OCI-LY1 (cell line): ENCODE data around the gene PRDM15.

Experiments used
- H2AFZ ChIP-seq: fragments of 200-600 bp; sonication (generic), shearing (Covaris generic); 2 replicates; pipeline ENCODE4 v1.6.0; 2014; ENCODE audit warnings: antibody characterized with exemption, mild to moderate bottlenecking, low read length
- H3F3A ChIP-seq: fragments of 200-600 bp; sonication (generic), shearing (Covaris generic); 2 replicates; pipeline ENCODE4 v1.6.0; 2014; ENCODE audit warnings: mild to moderate bottlenecking, antibody characterized with exemption, low read length, moderate library complexity; ENCODE audit not compliant: insufficient read depth
- H3K27ac ChIP-seq: fragments of 200-600 bp; sonication (generic); 2 replicates; pipeline ENCODE4 v1.5.1; 2014; ENCODE audit warnings: low read length, mixed run types, mild to moderate bottlenecking, low read depth; ENCODE audit not compliant: poor library complexity, severe bottlenecking
- H3K27me3 ChIP-seq: fragments of 200-600 bp; sonication (generic); 2 replicates; pipeline ENCODE4 v1.6.0; 2014; ENCODE audit warnings: antibody characterized with exemption, mild to moderate bottlenecking, low read length, moderate library complexity; ENCODE audit not compliant: insufficient read depth
- H3K36me3 ChIP-seq: fragments of 200-600 bp; sonication (generic); 2 replicates; pipeline ENCODE4 v1.6.1; 2014; ENCODE audit warnings: mild to moderate bottlenecking, antibody characterized with exemption, low read length, moderate library complexity, mixed read lengths; ENCODE audit not compliant: insufficient read depth
- H3K4me1 ChIP-seq: fragments of 200-600 bp; sonication (generic); 2 replicates; pipeline ENCODE4 v1.5.1; 2014; ENCODE audit warnings: mild to moderate bottlenecking, low read length, moderate library complexity; ENCODE audit not compliant: insufficient read depth, severe bottlenecking
- H3K4me2 ChIP-seq: fragments of 200-600 bp; sonication (generic), shearing (Covaris generic); 2 replicates; pipeline ENCODE4 v1.6.1; 2014; ENCODE audit warnings: low read length
- H3K4me3 ChIP-seq: fragments of 200-600 bp; sonication (generic); 2 replicates; pipeline ENCODE4 v1.5.1; 2014; ENCODE audit warnings: low read length, low read depth, mild to moderate bottlenecking, mixed read lengths; ENCODE audit not compliant: poor library complexity, severe bottlenecking
- H3K79me2 ChIP-seq: fragments of 200-600 bp; shearing (Covaris generic); 2 replicates; pipeline ENCODE4 v1.6.1; 2016; ENCODE audit warnings: mixed run types, low read length, mixed read lengths; ENCODE audit not compliant: insufficient read depth
- H3K9ac ChIP-seq: fragments of 200-600 bp; sonication (generic), shearing (Covaris generic); 2 replicates; pipeline ENCODE4 v1.6.1; 2014; ENCODE audit warnings: mild to moderate bottlenecking, low read length, mixed read lengths
- H3K9me2 ChIP-seq: fragments of 200-600 bp; sonication (generic), shearing (Covaris generic); 2 replicates; pipeline ENCODE4 v1.6.1; 2014; ENCODE audit warnings: low read depth, mild to moderate bottlenecking, low read length, mixed read lengths
- H3K9me3 ChIP-seq: fragments of 200-600 bp; shearing (Covaris generic); 2 replicates; pipeline ENCODE4 v1.6.1; 2014; ENCODE audit warnings: low read length, mixed read lengths
- H4K20me1 ChIP-seq: fragments of 200-600 bp; sonication (generic), shearing (Covaris generic); 2 replicates; pipeline ENCODE4 v1.6.0; 2016; ENCODE audit warnings: mild to moderate bottlenecking, low read length; ENCODE audit not compliant: insufficient read depth
- EZH2 ChIP-seq: fragments of 200-600 bp; sonication (generic), shearing (Covaris generic); IDR thresholded peaks from 2 replicates; pipeline ENCODE4 v1.8.0; 2017; ENCODE audit warnings: borderline replicate concordance, mixed run types, mild to moderate bottlenecking, antibody characterized with exemption, low read length, moderate library complexity, mixed read lengths
- TF ChIP-seq, protein P1 (sequence below): fragments of 200-600 bp; sonication (generic), shearing (Covaris generic); IDR thresholded peaks from 2 replicates; pipeline ENCODE4 v1.5.1; 2017; ENCODE audit warnings: mild to moderate bottlenecking, antibody characterized with exemption, low read length, moderate library complexity, mixed read lengths

The PRDM15 gene

DNA sequence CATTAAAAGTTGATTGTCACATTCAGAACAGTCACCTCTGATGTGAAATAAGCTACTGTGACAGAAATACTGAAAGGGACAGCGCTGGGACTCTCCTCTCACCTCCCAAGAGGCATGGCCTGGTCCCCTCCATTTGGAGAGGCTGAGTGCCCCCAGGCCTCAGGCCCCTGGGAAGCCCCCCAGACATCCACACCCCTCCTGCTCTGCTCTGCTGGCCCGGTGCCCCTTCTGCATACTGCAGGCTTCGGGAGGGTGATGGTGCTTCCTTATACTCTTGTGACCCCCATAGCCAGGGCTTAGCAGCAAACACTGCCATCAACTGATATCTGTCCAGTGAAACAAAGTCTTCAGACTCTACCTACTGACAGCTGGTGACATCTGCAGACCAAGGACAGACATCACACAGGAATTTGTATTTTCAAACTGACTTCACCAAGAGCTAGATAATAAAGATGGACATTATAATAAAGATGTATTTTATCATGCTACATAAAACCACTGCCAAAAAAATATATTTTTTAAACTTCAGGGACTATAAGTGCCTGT, 37.8 kb upstream of the PRDM15 start:
- no peaks in the 10 kb centered on the region for H3K9me2 ChIP-seq
- no peak overlapping the region for H2AFZ ChIP-seq
- H3K27ac ChIP-seq: no peak overlapping the region
- H3K4me3 ChIP-seq: no peak overlapping the region
- H3F3A ChIP-seq: no peaks in the 10 kb centered on the region
- no peaks in the 10 kb centered on the region for H3K27me3 ChIP-seq
- H3K79me2 ChIP-seq: no peaks in the 10 kb centered on the region
- H3K4me2 ChIP-seq: no peak overlapping the region
- no peaks in the 10 kb centered on the region; the same call in 1 of the 2 replicates for H3K36me3 ChIP-seq
- H3K9me3 ChIP-seq: no peaks in the 10 kb centered on the region
- H3K4me1 ChIP-seq: peaks cover 11% of the 10 kb centered on the region
- H4K20me1 ChIP-seq: no peaks in the 10 kb centered on the region
- H3K9ac ChIP-seq: no peak overlapping the region
- TF ChIP-seq EZH2: no peak
- TF ChIP-seq, protein P1, sequence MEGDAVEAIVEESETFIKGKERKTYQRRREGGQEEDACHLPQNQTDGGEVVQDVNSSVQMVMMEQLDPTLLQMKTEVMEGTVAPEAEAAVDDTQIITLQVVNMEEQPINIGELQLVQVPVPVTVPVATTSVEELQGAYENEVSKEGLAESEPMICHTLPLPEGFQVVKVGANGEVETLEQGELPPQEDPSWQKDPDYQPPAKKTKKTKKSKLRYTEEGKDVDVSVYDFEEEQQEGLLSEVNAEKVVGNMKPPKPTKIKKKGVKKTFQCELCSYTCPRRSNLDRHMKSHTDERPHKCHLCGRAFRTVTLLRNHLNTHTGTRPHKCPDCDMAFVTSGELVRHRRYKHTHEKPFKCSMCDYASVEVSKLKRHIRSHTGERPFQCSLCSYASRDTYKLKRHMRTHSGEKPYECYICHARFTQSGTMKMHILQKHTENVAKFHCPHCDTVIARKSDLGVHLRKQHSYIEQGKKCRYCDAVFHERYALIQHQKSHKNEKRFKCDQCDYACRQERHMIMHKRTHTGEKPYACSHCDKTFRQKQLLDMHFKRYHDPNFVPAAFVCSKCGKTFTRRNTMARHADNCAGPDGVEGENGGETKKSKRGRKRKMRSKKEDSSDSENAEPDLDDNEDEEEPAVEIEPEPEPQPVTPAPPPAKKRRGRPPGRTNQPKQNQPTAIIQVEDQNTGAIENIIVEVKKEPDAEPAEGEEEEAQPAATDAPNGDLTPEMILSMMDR: peak; percentile 69

DNA sequence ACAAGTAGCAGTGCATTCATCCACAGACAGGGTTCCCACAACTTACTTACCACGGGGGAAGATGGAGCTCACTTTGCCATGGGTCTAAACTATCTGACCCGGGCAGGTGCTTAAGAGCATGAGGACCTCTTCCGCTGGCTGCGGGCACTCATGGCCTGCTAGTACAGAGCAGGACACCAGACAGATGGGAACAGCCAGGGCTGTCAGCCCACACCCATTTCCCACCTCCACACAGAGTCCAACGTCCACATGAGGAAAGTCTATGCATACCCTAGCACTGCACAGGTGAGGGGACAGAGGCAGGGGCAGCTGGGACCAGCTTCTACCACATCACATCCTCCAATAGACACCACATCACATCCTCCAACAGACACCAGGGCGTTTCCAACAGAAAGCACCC, 35.8 kb upstream of the PRDM15 start:
- H3K4me2 ChIP-seq: no peak overlapping the region
- H3K4me1 ChIP-seq: no peaks in the 10 kb centered on the region
- H4K20me1 ChIP-seq: no peaks in the 10 kb centered on the region
- H3K4me3 ChIP-seq: no peak overlapping the region
- no peaks in the 10 kb centered on the region for H3F3A ChIP-seq
- H3K9me3 ChIP-seq: no peaks in the 10 kb centered on the region
- no peak overlapping the region for H3K27ac ChIP-seq
- H3K36me3 ChIP-seq: no peaks in the 10 kb centered on the region; the same call in 1 of the 2 replicates
- H3K27me3 ChIP-seq: no peaks in the 10 kb centered on the region
- H2AFZ ChIP-seq: no peak overlapping the region
- no peak for TF ChIP-seq EZH2
- TF ChIP-seq, protein P1: no peak
- no peaks in the 10 kb centered on the region for H3K79me2 ChIP-seq
- no peak overlapping the region for H3K9ac ChIP-seq
- H3K9me2 ChIP-seq: no peaks in the 10 kb centered on the region

DNA sequence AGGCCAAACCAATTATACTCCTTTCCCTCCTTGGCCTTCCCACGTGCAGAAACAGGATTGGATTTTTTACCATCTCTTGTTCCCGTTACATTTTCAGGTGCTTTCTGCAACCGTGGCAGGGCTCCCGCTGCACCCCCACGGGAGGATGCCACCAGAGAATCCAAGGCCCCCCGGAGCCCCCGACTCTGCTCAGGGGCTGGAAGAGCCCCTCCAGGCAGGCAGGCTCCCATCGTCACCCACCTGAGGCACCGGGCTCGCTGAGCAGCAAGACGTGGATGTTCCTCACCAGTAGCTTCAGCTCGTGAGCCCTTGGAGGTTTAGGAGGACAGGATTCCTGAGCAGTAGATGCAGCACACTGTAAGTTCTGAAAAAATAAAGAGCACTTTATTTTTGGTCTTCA, 35.2 kb upstream of the PRDM15 start:
- TF ChIP-seq, protein P1: no peak
- no peak for TF ChIP-seq EZH2
- H3K4me2 ChIP-seq: no peak overlapping the region

More for the DNA sequence above, 35.2 kb upstream of the PRDM15 start:
- H3K4me3 ChIP-seq: no peak overlapping the region
- H3K27me3 ChIP-seq: no peaks in the 10 kb centered on the region
- H3K9me2 ChIP-seq: no peaks in the 10 kb centered on the region
- H3K79me2 ChIP-seq: no peaks in the 10 kb centered on the region
- no peaks in the 10 kb centered on the region for H3K9me3 ChIP-seq
- no peaks in the 10 kb centered on the region for H3K4me1 ChIP-seq
- no peak overlapping the region for H2AFZ ChIP-seq
- H3K9ac ChIP-seq: no peak overlapping the region
- no peaks in the 10 kb centered on the region for H3F3A ChIP-seq
- no peaks in the 10 kb centered on the region; the same call in 1 of the 2 replicates for H3K36me3 ChIP-seq
- no peaks in the 10 kb centered on the region for H4K20me1 ChIP-seq
- H3K27ac ChIP-seq: no peak overlapping the region
